Fibroblast of upper back skin (primary cell): ENCODE data around the gene LMTK2.
A peak's percentile ranks its signal among the peaks of the same experiment; 100 is the strongest.

ENCODE experiments used
- DNase-seq: peaks from one replicate; pipeline ENCODE4 v3.0.0-alpha.2; 2013

The LMTK2 gene

GRCh38 chr7:98240961-98241673 lies 134.5 kb downstream of the LMTK2 start:
- DNase-seq, result peak; percentile 11

- DNase-seq, result no peak
Observed at GRCh38 chr7:98241674-98242241, 135.1 kb downstream of the LMTK2 start.

GRCh38 chr7:98242342-98242741 lies 135.7 kb downstream of the LMTK2 start:
- DNase-seq, result no peak

GRCh38 chr7:98242934-98243333 lies 136.3 kb downstream of the LMTK2 start:
- DNase-seq, result no peak

GRCh38 chr7:98244871-98245270 lies 138.2 kb downstream of the LMTK2 start:
- DNase-seq, result no peak

DNA sequence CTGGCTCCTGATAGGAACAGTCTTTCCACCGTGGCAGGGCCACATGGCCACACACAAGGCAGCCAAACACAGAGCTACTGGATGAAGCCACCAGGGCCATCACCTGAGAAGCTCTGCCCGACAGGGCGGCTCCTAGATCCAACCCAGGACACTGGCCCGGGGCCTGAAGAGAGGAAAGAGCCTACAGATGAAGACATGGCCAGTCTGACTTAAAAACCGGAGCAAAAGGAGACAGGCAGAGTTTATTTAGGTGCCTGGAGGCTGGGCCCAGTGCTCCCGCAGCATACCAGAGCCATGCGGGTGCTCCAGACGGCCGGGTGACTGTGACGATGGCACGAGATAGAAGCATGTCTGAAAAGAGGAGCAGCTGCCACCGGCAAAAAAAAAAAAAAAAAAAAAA lies 141.5 kb downstream of the LMTK2 start:
- DNase-seq, result no peak

DNA sequence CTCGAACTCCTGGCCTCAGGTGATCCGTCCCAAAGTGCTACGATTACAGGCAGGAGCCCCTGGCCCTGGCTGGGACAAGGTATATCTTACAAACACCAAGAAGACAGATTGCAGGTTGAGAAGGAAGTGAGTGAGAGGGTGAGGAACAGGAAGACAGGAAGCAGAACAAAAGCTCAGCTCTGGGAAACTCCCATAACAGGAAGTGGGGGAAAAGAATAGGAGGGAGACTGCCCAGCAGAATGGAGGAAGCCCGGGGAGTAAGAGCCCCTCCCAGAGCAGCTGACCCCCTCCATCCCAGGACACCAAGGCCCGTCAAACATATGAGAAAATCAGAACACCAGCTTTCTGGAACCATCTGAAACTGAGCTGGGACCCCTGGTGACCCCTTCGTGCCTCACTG lies 142.4 kb downstream of the LMTK2 start:
- no peak for DNase-seq

DNA sequence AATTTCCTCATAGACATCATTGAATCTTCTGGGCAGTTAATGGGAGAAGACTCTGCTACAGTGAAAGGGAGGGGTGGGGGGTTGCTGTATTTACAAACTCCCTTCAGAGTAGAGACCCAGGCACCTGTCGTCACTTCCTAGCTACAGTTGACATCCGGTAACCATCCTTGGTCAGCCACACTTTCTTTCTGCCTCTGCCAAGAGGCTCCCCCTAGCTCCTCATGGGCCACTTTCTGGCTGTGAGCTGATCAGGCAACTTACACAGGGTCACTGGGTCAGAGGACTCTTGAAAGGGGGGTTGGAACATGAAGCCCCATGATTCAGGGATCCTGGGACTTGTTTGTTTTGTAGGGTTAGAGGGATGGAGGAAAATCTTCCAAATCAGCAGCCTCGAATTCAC lies 144.1 kb downstream of the LMTK2 start:
- no peak for DNase-seq

- DNase-seq, result no peak
Observed at GRCh38 chr7:98251231-98251600, 144.6 kb downstream of the LMTK2 start.

DNA sequence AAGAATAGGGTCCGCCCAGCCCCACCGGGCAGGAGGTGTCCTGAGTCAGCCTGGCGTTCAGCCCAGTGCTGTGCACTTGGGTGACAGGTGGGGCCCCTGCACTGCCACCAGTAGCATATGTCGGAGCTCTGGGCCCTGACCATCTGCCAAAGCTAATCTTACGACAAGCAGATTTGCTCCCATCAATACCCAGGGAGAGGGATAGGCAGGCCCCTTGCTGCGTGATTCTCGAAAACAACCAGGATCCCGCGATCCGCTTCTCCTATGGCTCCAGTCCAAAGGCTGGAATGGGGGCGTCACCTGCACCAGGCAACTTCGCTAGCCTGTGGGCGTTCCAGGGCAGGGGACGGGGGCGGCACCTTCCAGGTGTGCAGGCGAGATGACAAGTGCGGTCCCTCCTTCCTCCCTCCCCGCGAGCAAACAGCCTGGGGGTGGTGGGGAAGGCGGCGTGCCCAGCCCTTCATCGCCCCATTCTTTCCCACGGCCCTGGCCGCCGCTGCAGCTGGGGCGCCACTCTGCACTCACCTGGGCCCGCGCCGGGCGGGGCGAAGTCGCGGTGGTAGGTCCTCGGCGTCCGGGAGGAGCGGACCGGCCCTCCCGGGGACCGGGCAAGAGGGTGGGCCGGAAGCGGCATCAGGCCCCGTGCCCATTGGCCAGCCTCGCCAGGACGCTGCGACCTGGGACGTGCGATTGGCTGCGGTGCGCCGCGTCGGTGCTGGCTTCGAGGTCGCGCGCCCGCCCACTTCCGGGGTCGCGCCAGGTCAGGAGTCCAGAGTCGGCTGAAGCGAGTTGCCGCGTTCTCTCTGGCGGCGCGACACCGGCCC lies 145.2 kb downstream of the LMTK2 start, which contains the start of gene TECPR1:
Gene TECPR1, minus strand, starts transcription at position 632 of the 824 bp plus-strand sequence. CDS start 6,086 bp downstream, outside the sequence.
- DNase-seq, result peak; percentile 84

GRCh38 chr7:98252425-98253054 lies 145.9 kb downstream of the LMTK2 start:
- DNase-seq, result no peak

GRCh38 chr7:98254516-98254915 lies 147.9 kb downstream of the LMTK2 start:
- DNase-seq, result no peak

DNA sequence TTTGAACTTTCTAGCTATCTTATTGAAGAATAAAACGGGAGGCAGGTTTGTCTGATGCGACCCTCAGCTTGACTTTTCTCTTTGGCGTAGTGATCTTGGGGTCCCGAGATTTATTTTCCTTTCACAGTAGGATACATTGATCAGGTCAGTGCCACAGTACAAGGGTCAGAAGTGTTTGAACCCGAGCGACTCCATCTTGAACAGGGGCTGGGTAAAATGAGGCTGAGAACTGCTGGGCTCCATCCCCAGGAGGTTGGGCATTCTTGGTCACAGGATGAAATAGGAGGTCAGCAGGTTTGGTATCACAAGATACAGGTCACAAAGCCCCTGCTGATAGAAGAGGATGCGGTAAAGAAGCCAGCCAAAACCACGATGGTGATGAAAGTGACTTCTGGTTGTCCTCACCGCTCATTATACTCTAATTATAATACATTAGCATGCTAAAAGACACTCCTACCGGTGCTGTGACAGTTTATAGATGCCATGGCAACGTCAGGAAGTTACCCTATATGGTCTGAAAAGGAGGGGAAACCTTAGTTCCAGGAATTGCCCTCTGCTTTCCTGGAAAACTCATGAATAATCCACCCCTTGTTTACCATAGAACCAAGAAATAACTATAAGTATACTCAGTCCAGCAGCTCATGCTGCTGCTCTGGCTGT lies 148.4 kb downstream of the LMTK2 start:
- no peak for DNase-seq

- DNase-seq, result no peak
Observed at GRCh38 chr7:98256431-98256830, 149.8 kb downstream of the LMTK2 start.

DNA sequence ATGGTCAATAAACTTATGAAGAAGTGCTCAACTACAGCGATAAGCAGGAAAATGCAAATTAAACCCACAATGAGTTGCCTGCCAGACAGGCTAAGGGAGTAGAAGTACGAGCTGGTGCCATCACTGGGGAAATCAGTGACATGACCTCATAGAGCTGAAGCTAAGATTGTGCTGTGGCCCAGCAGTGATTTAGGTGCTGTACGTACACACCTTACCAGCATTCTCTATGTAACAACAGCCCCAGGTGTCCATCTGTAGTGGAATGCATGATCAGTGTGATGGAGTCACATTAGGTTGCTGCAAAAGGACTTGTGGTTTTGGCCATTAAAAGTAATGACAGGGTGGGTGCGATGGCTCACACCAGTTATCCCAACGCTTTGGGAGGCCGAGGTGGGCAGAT lies 151.0 kb downstream of the LMTK2 start:
- no peak for DNase-seq
